ENCODE results near the gene CLMN. TPM values are rescaled to one million over a fixed set of nuclear protein-coding genes. Genes with fewer than 3 reads are reported as not detected.

Gene CLMN
- polyA plus RNA-seq, 3 donors: 22.0 to 33.7 (median 23.2) TPM

GRCh38 chr14:95218472-95219193, 101.1 kb downstream of the CLMN start:
- 100% methylated on average over 8 of the region's 8 CpGs for WGBS (ENCODE audit: insufficient coverage)
- DNase-seq: no peak
- intact Hi-C loops (cut with micrococcal nuclease): no loop called here

GRCh38 chr14:95218006-95218405, 101.7 kb downstream of the CLMN start:
- H4K20me1 ChIP-seq (ENCODE audit: insufficient read depth, low read length): no peaks in the 10 kb centered on the region
- Mint-ChIP-seq H3K4me1 (no peaks in the 10 kb centered on the region), H3K9me3 (peaks cover 0 to 3% (median 0%) of the 10 kb centered on the region in 7 donors), H3K4me3 (no peak overlapping the region), H3K27me3 (ENCODE audit: low read depth in 3 of 3) (peaks cover 0 to 4% (median 2%) of the 10 kb centered on the region in 3 donors), H3K27ac (peak overlapping the region in 1 of 7 donors; percentile 32), H3K36me3 (peaks cover 70 to 87% of the 10 kb centered on the region in 2 donors)
- no peaks in the 10 kb centered on the region for H3K9me3 ChIP-seq (replicated peaks in 1 of 2; ENCODE audit: control insufficient read depth in 1 of 2, insufficient read depth in 1 of 2, low read length in 2 of 2)
- WGBS (ENCODE audit: insufficient coverage): 89% methylated on average over 1 of the region's 4 CpGs
- H3K4me3 ChIP-seq (replicated peaks in 1 of 3; ENCODE audit: low read depth in 2 of 3, low read length in 3 of 3): no peak overlapping the region
- H3K79me2 ChIP-seq (ENCODE audit: insufficient read depth, low read length): no peaks in the 10 kb centered on the region
- no peak for TF ChIP-seq CTCF (IDR thresholded peaks at IDR 0.05)
- no peak overlapping the region for H3K27ac ChIP-seq (ENCODE audit: low read depth in 1 of 2, low read length in 2 of 2)
- no peaks in the 10 kb centered on the region for H3K27me3 ChIP-seq (ENCODE audit: control insufficient read depth in 2 of 2, insufficient read depth in 2 of 2, low read length in 2 of 2)
- H3K4me2 ChIP-seq (replicated peaks; ENCODE audit: extremely low read depth, low read length, poor library complexity, severe bottlenecking): no peak overlapping the region
- no peaks in the 10 kb centered on the region for H3K4me1 ChIP-seq (ENCODE audit: control insufficient read depth in 1 of 2, insufficient read depth in 2 of 2, low read length in 2 of 2)
- H3K36me3 ChIP-seq (replicated peaks in 1 of 2; ENCODE audit: control insufficient read depth in 1 of 2, insufficient read depth in 2 of 2, low read length in 2 of 2): peaks cover 42 to 44% of the 10 kb centered on the region in 2 donors
- no peak overlapping the region for H3K9ac ChIP-seq (ENCODE audit: insufficient read depth, low read length, poor library complexity, severe bottlenecking)
- intact Hi-C loops (cut with micrococcal nuclease): no loop called here
- H2AFZ ChIP-seq (ENCODE audit: insufficient read depth, low read depth, low read length, poor library complexity, severe bottlenecking): no peak overlapping the region
- DNase-seq: no peak

More at GRCh38 chr14:95218472-95219193, 101.1 kb downstream of the CLMN start:
- H3K27me3 Mint-ChIP-seq (ENCODE audit: low read depth in 3 of 3): peaks cover 0 to 3% (median 0%) of the 10 kb centered on the region in 3 donors
- H3K27ac ChIP-seq (ENCODE audit: low read depth in 1 of 2, low read length in 2 of 2): no peak overlapping the region
- no peaks in the 10 kb centered on the region for H3K79me2 ChIP-seq (ENCODE audit: insufficient read depth, low read length)
- H3K9me3 Mint-ChIP-seq: peaks cover 0 to 3% (median 0%) of the 10 kb centered on the region in 7 donors
- no peak overlapping the region for H3K4me3 Mint-ChIP-seq
- peaks cover 39 to 44% of the 10 kb centered on the region in 2 donors for H3K36me3 ChIP-seq (replicated peaks in 1 of 2; ENCODE audit: control insufficient read depth in 1 of 2, insufficient read depth in 2 of 2, low read length in 2 of 2)
- H3K27ac Mint-ChIP-seq: no peak overlapping the region
- TF ChIP-seq CTCF (IDR thresholded peaks at IDR 0.05): no peak
- no peak overlapping the region for H3K4me2 ChIP-seq (replicated peaks; ENCODE audit: extremely low read depth, low read length, poor library complexity, severe bottlenecking)
- no peaks in the 10 kb centered on the region for H3K4me1 ChIP-seq (ENCODE audit: control insufficient read depth in 1 of 2, insufficient read depth in 2 of 2, low read length in 2 of 2)
- no peak overlapping the region for H3K9ac ChIP-seq (ENCODE audit: insufficient read depth, low read length, poor library complexity, severe bottlenecking)
- no peaks in the 10 kb centered on the region for H3K4me1 Mint-ChIP-seq
- H3K27me3 ChIP-seq (ENCODE audit: control insufficient read depth in 2 of 2, insufficient read depth in 2 of 2, low read length in 2 of 2): no peaks in the 10 kb centered on the region
- H2AFZ ChIP-seq (ENCODE audit: insufficient read depth, low read depth, low read length, poor library complexity, severe bottlenecking): no peak overlapping the region
- H3K4me3 ChIP-seq (replicated peaks in 1 of 3; ENCODE audit: low read depth in 2 of 3, low read length in 3 of 3): no peak overlapping the region
- H3K9me3 ChIP-seq (replicated peaks in 1 of 2; ENCODE audit: control insufficient read depth in 1 of 2, insufficient read depth in 1 of 2, low read length in 2 of 2): no peaks in the 10 kb centered on the region
- H3K36me3 Mint-ChIP-seq: peaks cover 66 to 87% of the 10 kb centered on the region in 2 donors
- no peaks in the 10 kb centered on the region for H4K20me1 ChIP-seq (ENCODE audit: insufficient read depth, low read length)
